ENCODE data around the gene PRDM16.

DNA sequence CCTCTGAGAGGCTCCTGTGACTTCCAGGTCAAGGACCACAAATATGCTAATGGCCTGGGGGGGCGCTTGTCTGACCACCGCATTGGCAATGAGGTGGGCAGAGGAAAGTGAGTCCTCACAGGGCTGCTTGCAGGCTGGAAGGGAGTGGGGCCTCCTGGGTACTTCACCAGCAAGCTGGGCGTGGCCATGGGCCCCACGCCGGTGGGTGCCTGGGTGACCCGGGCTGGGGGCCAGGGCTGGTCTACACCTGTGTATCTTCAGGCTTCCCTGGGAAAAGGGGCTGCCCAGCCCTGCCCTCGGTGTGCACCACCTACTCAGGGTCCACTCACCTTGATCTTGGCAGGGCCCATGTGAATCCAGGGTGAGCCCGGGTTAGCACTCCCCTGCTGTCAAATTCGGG, 167.4 kb downstream of the PRDM16 start:
- no peak for TF ChIP-seq POLR2A (IDR thresholded peaks at IDR 0.05; ENCODE audit: low read length)
- no peak for TF ChIP-seq GATA1 (IDR thresholded peaks at IDR 0.05; ENCODE audit: low read depth, low read length)

Data from erythroblast (primary cell).